Measurements from ENCODE around the gene ARPC1B. TPM values are rescaled to one million over a fixed set of nuclear protein-coding genes. Genes with fewer than 3 reads are reported as not detected.

The ARPC1B gene
- total and polyA plus RNA-seq, 3 donors from 2014 or later: 50.5 to 64.9 (median 64.6) TPM

DNA sequence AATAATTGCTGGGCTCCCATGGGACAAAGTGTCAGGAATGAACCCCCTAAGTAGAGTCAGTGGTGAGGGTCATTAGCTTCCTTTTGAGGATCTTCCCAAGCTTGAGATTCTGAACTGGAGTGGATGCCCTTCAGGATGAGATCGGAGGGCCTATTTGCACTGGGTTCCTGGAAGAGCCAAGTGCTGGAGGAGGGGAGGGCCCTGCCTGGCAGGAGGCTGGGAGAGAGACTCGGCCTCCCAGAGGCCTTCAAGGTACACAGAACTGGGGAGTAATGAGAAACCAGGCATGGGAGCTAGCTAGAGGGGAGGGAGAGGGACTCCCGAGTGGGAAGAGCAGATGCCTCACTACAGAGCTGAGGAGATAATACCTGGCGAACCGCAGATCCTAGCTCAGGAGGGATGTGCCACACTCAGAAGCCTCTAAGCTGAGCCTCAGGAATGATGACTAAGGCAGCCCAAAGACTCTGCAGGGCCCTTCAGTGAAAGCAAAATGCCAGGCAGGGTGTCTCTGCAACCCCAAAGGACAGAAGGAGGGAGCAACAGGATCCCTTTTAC, 24.4 kb downstream of the ARPC1B start:
- 46 to 73% methylated on average over 2 to 5 of the region's 5 CpGs for WGBS, 2 donors

GRCh38 chr7:99399597-99399996, 25.1 kb downstream of the ARPC1B start:
- intact Hi-C loops (cut with DNase I; ENCODE audit: low total_unique reads): no loop called here
- Histone ChIP-seq H3K36me3 (ENCODE audit: low read depth, missing control alignments) (no peaks in the 10 kb centered on the region), H3K4me1 (peaks cover 2% of the 10 kb centered on the region), H3K4me3 (no peak overlapping the region), H3K9me3 (no peaks in the 10 kb centered on the region), H3K27me3 (no peaks in the 10 kb centered on the region), H3K27ac (no peak overlapping the region)
- 75 to 79% methylated on average over 6 of the region's 6 CpGs for WGBS, 2 donors
- no peak for DNase-seq
- TF ChIP-seq POLR2A (IDR thresholded peaks at IDR 0.05): no peak
- TF ChIP-seq, protein P1, sequence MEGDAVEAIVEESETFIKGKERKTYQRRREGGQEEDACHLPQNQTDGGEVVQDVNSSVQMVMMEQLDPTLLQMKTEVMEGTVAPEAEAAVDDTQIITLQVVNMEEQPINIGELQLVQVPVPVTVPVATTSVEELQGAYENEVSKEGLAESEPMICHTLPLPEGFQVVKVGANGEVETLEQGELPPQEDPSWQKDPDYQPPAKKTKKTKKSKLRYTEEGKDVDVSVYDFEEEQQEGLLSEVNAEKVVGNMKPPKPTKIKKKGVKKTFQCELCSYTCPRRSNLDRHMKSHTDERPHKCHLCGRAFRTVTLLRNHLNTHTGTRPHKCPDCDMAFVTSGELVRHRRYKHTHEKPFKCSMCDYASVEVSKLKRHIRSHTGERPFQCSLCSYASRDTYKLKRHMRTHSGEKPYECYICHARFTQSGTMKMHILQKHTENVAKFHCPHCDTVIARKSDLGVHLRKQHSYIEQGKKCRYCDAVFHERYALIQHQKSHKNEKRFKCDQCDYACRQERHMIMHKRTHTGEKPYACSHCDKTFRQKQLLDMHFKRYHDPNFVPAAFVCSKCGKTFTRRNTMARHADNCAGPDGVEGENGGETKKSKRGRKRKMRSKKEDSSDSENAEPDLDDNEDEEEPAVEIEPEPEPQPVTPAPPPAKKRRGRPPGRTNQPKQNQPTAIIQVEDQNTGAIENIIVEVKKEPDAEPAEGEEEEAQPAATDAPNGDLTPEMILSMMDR (IDR thresholded peaks at IDR 0.05): no peak

More for the DNA sequence above, 24.4 kb downstream of the ARPC1B start:
- Histone ChIP-seq H3K36me3 (ENCODE audit: low read depth, missing control alignments) (no peaks in the 10 kb centered on the region), H3K27ac (no peak overlapping the region), H3K9me3 (no peaks in the 10 kb centered on the region), H3K4me3 (no peak overlapping the region), H3K27me3 (no peaks in the 10 kb centered on the region), H3K4me1 (no peaks in the 10 kb centered on the region)
- intact Hi-C loops (cut with DNase I; ENCODE audit: low total_unique reads): no loop called here
- no peak for DNase-seq
- no peak for TF ChIP-seq POLR2A (IDR thresholded peaks at IDR 0.05)
- TF ChIP-seq, protein P1 (IDR thresholded peaks at IDR 0.05): no peak

DNA sequence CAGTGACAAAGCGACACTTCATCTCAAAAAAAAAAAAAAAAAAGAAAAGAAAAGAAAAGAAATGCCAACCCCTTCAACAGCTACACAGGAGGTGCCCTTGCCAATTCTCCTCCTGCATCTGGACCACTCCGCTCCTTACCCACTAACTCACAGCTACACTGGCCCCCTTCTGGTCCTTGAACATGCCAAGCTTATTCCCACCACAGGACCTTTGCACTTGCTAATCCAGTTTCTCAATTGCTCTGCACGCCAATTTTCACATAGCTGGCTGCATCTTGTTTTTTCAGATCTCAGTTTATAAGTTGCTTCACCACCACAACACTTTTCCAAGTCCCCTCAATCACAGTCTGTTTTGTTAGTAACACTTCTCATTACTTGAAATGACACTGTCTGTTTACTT, 28.3 kb downstream of the ARPC1B start:
- Histone ChIP-seq H3K36me3 (ENCODE audit: low read depth, missing control alignments) (no peaks in the 10 kb centered on the region), H3K9me3 (no peaks in the 10 kb centered on the region), H3K27ac (no peak overlapping the region), H3K4me1 (peaks cover 14% of the 10 kb centered on the region), H3K4me3 (no peak overlapping the region), H3K27me3 (no peaks in the 10 kb centered on the region)
- no peak for DNase-seq
- intact Hi-C loops (cut with DNase I; ENCODE audit: low total_unique reads): no loop called here
- 94 to 95% methylated on average over 3 of the region's 3 CpGs for WGBS, 2 donors
- no peak for TF ChIP-seq POLR2A (IDR thresholded peaks at IDR 0.05)
- TF ChIP-seq, protein P1 (IDR thresholded peaks at IDR 0.05): no peak

DNA sequence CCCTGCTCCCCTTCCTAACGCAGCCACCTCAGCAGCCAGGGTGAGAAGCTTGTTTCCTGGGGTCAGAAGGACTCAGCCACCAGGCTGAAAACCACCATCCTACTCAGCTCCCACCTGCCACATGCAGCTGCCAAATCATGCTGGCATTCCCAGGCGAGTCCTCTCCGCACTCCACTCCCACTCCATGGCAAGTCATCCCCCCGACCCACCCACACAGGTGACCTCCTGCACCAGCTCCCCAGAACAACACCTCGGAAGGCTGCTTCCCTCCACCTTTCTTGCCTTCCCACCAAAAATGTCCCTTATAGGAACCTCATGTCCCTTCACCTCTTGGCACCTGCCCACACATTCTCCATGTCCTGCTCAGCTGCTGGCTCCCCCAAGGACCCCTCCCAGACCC, 29.2 kb downstream of the ARPC1B start:
- Histone ChIP-seq H3K4me3 (no peak overlapping the region), H3K4me1 (peaks cover 14% of the 10 kb centered on the region), H3K9me3 (no peaks in the 10 kb centered on the region), H3K27me3 (no peaks in the 10 kb centered on the region), H3K36me3 (ENCODE audit: low read depth, missing control alignments) (no peaks in the 10 kb centered on the region), H3K27ac (no peak overlapping the region)
- intact Hi-C loops (cut with DNase I; ENCODE audit: low total_unique reads): no loop called here
- no peak for DNase-seq
- 82 to 87% methylated on average over 3 to 5 of the region's 5 CpGs for WGBS, 2 donors
- TF ChIP-seq, protein P1 (IDR thresholded peaks at IDR 0.05): no peak
- TF ChIP-seq POLR2A (IDR thresholded peaks at IDR 0.05): no peak
